GM23338 (cell line): ENCODE data around the gene STKLD1. TPM values are rescaled to one million over a fixed set of nuclear protein-coding genes. Genes with fewer than 3 reads are reported as not detected.

ENCODE experiments used
- ATAC-seq: fragments of 200-7000 bp; cut with Tn5 transposase; 3 replicates; pipeline ENCODE4 v1.9.1; 2020
- DNase-seq: peaks from one replicate; pipeline ENCODE4 v3.0.0-alpha.2; 2015; ENCODE audit warnings: low spot score
- H2AFZ ChIP-seq: fragments of 200-600 bp; sonication (generic); 2 replicates; pipeline ENCODE4 v1.8.0; 2016; ENCODE audit warnings: antibody characterized with exemption, mild to moderate bottlenecking, moderate library complexity
- H3F3A ChIP-seq: fragments of 200-600 bp; sonication (generic); replicated peaks from 2 replicates; pipeline ENCODE4 v1.8.0; 2017; ENCODE audit warnings: antibody characterized with exemption, mixed run types, low read depth
- H3K27ac ChIP-seq: fragments of 200-600 bp; sonication (generic); 2 replicates; pipeline ENCODE4 v1.6.1; 2016; ENCODE audit warnings: low read depth
- H3K27me3 ChIP-seq: fragments of 200-600 bp; sonication (generic); 2 replicates; pipeline ENCODE4 v1.8.0; 2016; ENCODE audit warnings: mild to moderate bottlenecking, mixed run types, moderate library complexity; ENCODE audit not compliant: insufficient read depth
- H3K36me3 ChIP-seq: fragments of 200-600 bp; sonication (generic); 2 replicates; pipeline ENCODE4 v1.8.0; 2016; ENCODE audit warnings: mild to moderate bottlenecking; ENCODE audit not compliant: insufficient read depth
- H3K4me1 ChIP-seq: fragments of 200-600 bp; sonication (generic); 2 replicates; pipeline ENCODE4 v1.8.0; 2016; ENCODE audit warnings: mild to moderate bottlenecking, moderate library complexity; ENCODE audit not compliant: insufficient read depth
- H3K4me2 ChIP-seq: fragments of 200-600 bp; sonication (generic); 2 replicates; pipeline ENCODE4 v1.7.1; 2017; ENCODE audit warnings: mixed run types
- H3K4me3 ChIP-seq: fragments of 200-600 bp; sonication (generic); 2 replicates; pipeline ENCODE4 v1.6.1; 2016; ENCODE audit warnings: mixed run types
- H3K79me2 ChIP-seq: fragments of 200-600 bp; sonication (generic); replicated peaks from 2 replicates; pipeline ENCODE4 v1.8.0; 2017; ENCODE audit warnings: mild to moderate bottlenecking; ENCODE audit not compliant: insufficient read depth
- H3K9me2 ChIP-seq: fragments of 200-600 bp; sonication (generic); 2 replicates; pipeline ENCODE4 v1.8.0; 2017; ENCODE audit not compliant: insufficient read depth
- H4K20me1 ChIP-seq: fragments of 200-600 bp; sonication (generic); replicated peaks from 2 replicates; pipeline ENCODE4 v1.8.0; 2017; ENCODE audit warnings: mild to moderate bottlenecking; ENCODE audit not compliant: insufficient read depth
- H3K27ac Mint-ChIP-seq: 2 replicates; pipeline ENCODE4 v1.8.0; 2020; ENCODE audit warnings: inconsistent platforms, mild to moderate bottlenecking, moderate library complexity, mixed read lengths
- H3K27me3 Mint-ChIP-seq: 3 replicates; pipeline ENCODE4 v1.8.0; 2022; ENCODE audit warnings: low read depth, mild to moderate bottlenecking, moderate library complexity, mixed read lengths, inconsistent platforms; ENCODE audit not compliant: insufficient read depth, poor library complexity
- H3K36me3 Mint-ChIP-seq: 3 replicates; pipeline ENCODE4 v1.8.0; 2021; ENCODE audit warnings: low read depth, mild to moderate bottlenecking, inconsistent platforms, moderate library complexity, mixed read lengths
- H3K4me1 Mint-ChIP-seq: 3 replicates; pipeline ENCODE4 v1.8.0; 2020; ENCODE audit warnings: mild to moderate bottlenecking, inconsistent platforms, mixed read lengths
- H3K4me3 Mint-ChIP-seq: 3 replicates; pipeline ENCODE4 v1.8.0; 2021; ENCODE audit warnings: moderate library complexity, mild to moderate bottlenecking, inconsistent platforms, mixed read lengths
- H3K9me3 Mint-ChIP-seq: 3 replicates; pipeline ENCODE4 v1.8.0; 2020; ENCODE audit warnings: moderate library complexity, mild to moderate bottlenecking, inconsistent platforms, mixed read lengths
- CREB1 ChIP-seq: fragments of 250-450 bp; sonication (Bioruptor Pico); IDR thresholded peaks from 2 replicates; pipeline ENCODE4 v1.5.0; 2020; ENCODE audit warnings: low read depth, mild to moderate bottlenecking, moderate library complexity
- CTCF ChIP-seq, 2 experiments: fragments of 200-600 bp in 1 of 2; sonication (generic) in 1 of 2; conservative IDR thresholded peaks; 2 replicates each; pipeline versions ENCODE4 v1.5.1 to v1.6.1; 2016 to 2017; ENCODE audit warnings: antibody characterized with exemption in 2 of 2, low read depth in 2 of 2, mild to moderate bottlenecking in 2 of 2, moderate library complexity in 1 of 2
- POLR2AphosphoS5 ChIP-seq: IDR thresholded peaks from 2 replicates; pipeline ENCODE4 v1.6.1; 2016; ENCODE audit warnings: antibody characterized with exemption, low read depth
- STAT1 ChIP-seq: IDR thresholded peaks from one replicate; pipeline ENCODE4 v1.6.1; 2016; ENCODE audit warnings: antibody characterized with exemption; ENCODE audit not compliant: unreplicated experiment
- polyA plus RNA-seq: library from polyadenylated mRNA; unstranded; fragments of >200 nt; fragmentation: Nextera tagmentation; extraction: Ambion mirVana; gene quantifications from 2 replicates; pipeline ENCODE4 v1.2.1, GENCODE V29; 2016
- total RNA-seq: library from RNA; depleted of rRNA; stranded (reverse); fragments of >200 nt; shearing (Covaris generic); gene quantifications from 2 replicates; pipeline ENCODE4 v1.2.3, GENCODE V29; 2014
- TF ChIP-seq, protein P1 (sequence below): IDR thresholded peaks from one replicate; pipeline ENCODE4 v1.6.1; 2018; ENCODE audit warnings: antibody characterized with exemption; ENCODE audit not compliant: unreplicated experiment

The STKLD1 gene
- total and polyA plus RNA-seq, 2 experiments from 2014 or later, result 0.57 TPM; not detected in 1

- H3K4me3 Mint-ChIP-seq, result no peak overlapping the region
Measured at GRCh38 chr9:133351908-133352634, 24.1 kb upstream of the STKLD1 start.

More at GRCh38 chr9:133351908-133352634, 24.1 kb upstream of the STKLD1 start:
- Histone ChIP-seq H2AFZ (no peak overlapping the region), H3K9me2 (no peaks in the 10 kb centered on the region), H3K79me2 (peaks cover 39% of the 10 kb centered on the region), H3K4me1 (peaks cover 18% of the 10 kb centered on the region; the same call in 1 of the 2 replicates), H3K36me3 (peaks cover 39% of the 10 kb centered on the region), H3K4me2 (no peak overlapping the region), H3K27ac (peak overlapping the region; percentile 96), H3K4me3 (no peak overlapping the region; the same call in 1 of the 2 replicates), H3F3A (peaks cover 57% of the 10 kb centered on the region), H3K27me3 (no peaks in the 10 kb centered on the region), H4K20me1 (peaks cover 40% of the 10 kb centered on the region)
- TF ChIP-seq STAT1, result no peak
- TF ChIP-seq CREB1, result 0 out of 2 replicates have a peak, but pooled peaks have one; percentile 33
- peak; percentile 72 for TF ChIP-seq POLR2AphosphoS5
- TF ChIP-seq, protein P1, sequence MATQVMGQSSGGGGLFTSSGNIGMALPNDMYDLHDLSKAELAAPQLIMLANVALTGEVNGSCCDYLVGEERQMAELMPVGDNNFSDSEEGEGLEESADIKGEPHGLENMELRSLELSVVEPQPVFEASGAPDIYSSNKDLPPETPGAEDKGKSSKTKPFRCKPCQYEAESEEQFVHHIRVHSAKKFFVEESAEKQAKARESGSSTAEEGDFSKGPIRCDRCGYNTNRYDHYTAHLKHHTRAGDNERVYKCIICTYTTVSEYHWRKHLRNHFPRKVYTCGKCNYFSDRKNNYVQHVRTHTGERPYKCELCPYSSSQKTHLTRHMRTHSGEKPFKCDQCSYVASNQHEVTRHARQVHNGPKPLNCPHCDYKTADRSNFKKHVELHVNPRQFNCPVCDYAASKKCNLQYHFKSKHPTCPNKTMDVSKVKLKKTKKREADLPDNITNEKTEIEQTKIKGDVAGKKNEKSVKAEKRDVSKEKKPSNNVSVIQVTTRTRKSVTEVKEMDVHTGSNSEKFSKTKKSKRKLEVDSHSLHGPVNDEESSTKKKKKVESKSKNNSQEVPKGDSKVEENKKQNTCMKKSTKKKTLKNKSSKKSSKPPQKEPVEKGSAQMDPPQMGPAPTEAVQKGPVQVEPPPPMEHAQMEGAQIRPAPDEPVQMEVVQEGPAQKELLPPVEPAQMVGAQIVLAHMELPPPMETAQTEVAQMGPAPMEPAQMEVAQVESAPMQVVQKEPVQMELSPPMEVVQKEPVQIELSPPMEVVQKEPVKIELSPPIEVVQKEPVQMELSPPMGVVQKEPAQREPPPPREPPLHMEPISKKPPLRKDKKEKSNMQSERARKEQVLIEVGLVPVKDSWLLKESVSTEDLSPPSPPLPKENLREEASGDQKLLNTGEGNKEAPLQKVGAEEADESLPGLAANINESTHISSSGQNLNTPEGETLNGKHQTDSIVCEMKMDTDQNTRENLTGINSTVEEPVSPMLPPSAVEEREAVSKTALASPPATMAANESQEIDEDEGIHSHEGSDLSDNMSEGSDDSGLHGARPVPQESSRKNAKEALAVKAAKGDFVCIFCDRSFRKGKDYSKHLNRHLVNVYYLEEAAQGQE, result no peak
- peak; percentile 73 to 75 for TF ChIP-seq CTCF (conservative IDR thresholded peaks at IDR 0.05; ENCODE audit: low read depth in 2 of 2)
- ATAC-seq (peak; percentile 44), DNase-seq (peak; percentile 91)
- peaks cover 32% of the 10 kb centered on the region for H3K27me3 Mint-ChIP-seq
- peaks cover 17% of the 10 kb centered on the region for H3K4me1 Mint-ChIP-seq
- no peak overlapping the region for H3K27ac Mint-ChIP-seq
- H3K36me3 Mint-ChIP-seq, result peaks cover 57% of the 10 kb centered on the region
- no peaks in the 10 kb centered on the region; the same call in 2 of the 3 replicates for H3K9me3 Mint-ChIP-seq
